Left renal cortex interstitium (tissue), 4 donors: ENCODE measurements around the gene CSRP1. TPM values are rescaled to one million over a fixed set of nuclear protein-coding genes. Genes with fewer than 3 reads are reported as not detected.

Source experiments
- DNase-seq, 4 donors: peaks; one replicate each; pipeline ENCODE4 v3.0.0-alpha.2; 2013; ENCODE audit warnings: low read depth in 4 of 4, low spot score in 2 of 4, missing footprints in 1 of 4
- polyA plus RNA-seq, 4 donors: library from polyadenylated mRNA; unstranded; fragments of 120-200 nt; gene quantifications; one replicate each; pipeline ENCODE4 v1.2.1, GENCODE V29; 2013; ENCODE audit not compliant: insufficient read length in 4 of 4

CSRP1 gene
- polyA plus RNA-seq, 4 donors, result 127 to 170 (median 143) TPM

DNA sequence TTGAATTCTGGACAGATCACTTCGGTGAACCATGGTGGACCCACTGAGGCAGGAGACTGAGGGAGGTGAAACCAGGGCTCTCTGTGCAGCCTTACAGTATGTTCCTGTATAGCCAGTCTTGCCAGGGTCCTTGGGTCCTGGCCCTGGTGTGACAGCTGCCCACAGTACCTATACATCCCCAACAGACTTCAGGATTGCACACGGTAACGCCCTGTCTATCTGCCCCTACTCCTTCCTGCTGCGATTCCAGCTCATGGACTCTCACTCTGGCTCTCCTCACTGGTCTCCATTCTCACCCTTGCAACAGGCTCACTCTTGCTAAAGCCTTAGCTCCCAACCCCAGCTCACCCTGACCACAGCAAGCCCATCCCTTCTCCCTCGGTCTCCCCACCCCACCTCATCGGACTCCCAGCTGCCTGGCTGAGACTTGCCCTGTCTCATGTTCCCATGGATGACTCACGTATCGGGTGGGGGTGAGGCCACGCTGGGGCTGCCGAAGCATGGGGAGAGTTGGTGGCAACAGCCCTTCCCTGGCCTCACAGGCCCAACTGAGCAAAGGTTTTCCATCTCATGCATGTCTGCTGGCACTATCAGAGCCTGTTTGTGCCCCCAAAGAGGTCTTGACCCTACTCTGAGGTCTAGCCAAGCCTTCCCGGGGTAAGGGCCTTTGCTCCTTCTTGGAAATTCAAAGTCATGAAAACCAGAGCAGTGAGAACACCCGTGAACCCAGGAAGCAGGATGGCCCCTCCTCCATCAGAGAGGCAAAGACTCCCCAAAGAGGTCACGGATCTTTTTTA, 45.1 kb downstream of the CSRP1 start:
- no peak for DNase-seq

GRCh38 chr1:201460814-201461644, 45.9 kb downstream of the CSRP1 start:
- no peak for DNase-seq

- DNase-seq, result no peak
These were observed 47.1 kb downstream of the CSRP1 start for GRCh38 chr1:201459775-201460174.

GRCh38 chr1:201459052-201459451, 47.9 kb downstream of the CSRP1 start:
- no peak for DNase-seq

DNA sequence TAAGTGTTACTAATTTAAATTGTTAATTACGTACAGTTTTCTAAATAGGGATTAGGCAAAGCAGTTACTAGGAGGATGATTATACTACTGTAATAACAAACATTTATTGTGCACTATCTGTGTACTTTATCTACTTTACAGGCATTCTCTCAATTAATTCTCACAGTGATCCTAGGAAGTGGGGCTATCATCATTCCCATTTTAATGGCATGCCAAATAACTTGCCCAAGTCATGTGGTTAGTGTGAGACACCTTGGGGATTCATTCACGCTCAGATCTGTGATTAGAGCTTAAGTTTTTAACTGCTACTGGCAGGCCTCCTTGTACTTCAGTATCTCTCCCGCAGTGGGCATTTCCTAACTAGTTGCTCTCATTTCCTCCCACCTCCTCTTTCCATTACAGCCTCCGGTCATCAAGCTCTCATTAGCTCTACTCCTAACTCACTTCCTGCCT, 49.4 kb downstream of the CSRP1 start:
- DNase-seq, result no peak

- DNase-seq, result no peak
These were observed 50.2 kb downstream of the CSRP1 start for GRCh38 chr1:201456499-201457309.

DNA sequence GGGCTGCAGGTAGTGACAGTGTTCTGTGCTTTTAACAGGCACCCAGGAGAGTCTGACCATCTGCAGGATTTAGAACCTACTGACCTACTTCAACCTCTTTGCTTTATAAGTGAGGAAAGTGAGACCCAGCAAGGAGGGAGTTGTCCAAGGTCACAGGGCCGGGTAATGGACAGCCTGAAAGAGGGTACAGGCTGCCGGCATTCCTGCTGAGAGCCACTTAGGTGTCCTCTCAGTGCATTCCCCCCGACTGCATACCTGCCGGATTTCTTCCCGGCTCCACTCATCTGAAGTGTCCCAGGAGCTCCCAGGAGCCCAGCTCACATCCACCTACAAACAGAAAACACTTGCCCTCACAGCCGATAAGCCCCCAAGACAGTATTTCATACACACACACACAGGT, 51.8 kb downstream of the CSRP1 start:
- no peak for DNase-seq

- no peak for DNase-seq
These were observed 52.3 kb downstream of the CSRP1 start for GRCh38 chr1:201454608-201455007.

GRCh38 chr1:201452866-201453265, 54.1 kb downstream of the CSRP1 start:
- DNase-seq, result no peak

- DNase-seq, result peak in 2 of 4 donors; percentile 46 to 75
These were observed 56.1 kb downstream of the CSRP1 start for GRCh38 chr1:201450721-201451291.

GRCh38 chr1:201448990-201449389, 57.9 kb downstream of the CSRP1 start:
- no peak for DNase-seq

DNA sequence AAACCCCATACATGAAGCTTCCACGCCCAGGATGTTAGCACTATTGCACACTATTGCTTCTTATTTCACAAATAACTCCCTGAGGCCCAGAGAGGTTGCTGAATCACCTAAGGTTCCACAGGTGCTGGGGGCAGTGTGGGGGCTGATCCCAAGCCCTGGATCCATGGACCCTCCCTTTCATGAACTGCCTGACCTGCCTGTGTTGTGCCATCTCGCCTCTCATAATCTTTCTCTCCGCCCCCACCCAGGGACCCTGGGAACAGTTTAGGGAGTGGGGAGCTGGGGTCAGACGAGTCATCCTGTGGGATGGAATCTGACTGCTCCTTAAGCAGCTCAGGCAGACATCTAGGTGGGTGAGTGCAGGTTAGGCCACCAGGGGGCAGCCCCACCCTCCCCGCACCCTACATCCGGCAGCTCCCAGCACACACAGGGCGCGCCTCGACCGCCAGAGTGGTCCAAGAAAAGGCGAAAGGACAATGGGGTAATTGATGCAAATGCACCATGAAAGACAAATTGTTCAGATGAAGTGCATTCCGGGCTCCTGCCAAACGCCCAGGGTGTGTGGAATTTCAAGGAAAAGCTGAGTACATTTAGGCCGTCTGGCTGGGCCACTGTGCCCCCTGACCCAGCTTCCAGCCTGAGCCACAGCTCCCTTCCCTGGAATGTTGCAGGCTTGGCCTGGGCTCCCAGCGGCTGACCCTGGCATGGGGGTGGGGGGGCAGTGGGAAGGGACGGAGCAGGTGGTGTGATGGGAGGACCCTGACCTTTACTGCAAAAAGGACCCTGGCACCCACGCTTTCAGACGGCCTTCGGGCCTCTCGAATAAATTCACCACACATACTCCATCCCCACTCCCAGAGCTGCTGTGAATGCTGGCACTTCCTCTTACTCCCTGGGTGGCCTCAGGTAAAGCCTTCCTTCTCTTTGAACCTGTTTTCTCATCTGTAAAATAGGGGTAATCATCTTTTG, 58.7 kb downstream of the CSRP1 start:
- peak in 1 of 4 donors; percentile 44 for DNase-seq

- DNase-seq, result no peak
These were observed 61.6 kb downstream of the CSRP1 start for GRCh38 chr1:201445310-201445709.

DNA sequence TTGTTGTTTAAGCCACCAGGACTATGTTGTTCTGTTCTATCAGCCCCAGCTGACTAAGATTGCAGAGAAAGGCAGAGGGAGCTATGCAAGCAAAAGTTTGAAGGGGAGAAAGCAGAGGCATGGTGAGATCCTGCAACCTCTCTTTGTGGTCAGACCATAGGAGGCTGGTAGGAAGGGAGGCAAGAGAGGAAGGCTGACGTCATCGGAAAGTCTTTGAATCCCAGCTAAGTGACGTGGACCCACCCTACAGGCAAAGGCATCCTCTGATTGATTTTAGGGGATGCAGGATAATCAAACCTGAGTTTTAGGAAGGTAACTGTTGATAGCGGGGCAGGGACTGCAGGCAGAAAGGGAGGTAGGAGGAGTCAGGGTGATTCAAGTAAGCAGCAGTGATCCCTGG, 62.1 kb downstream of the CSRP1 start:
- DNase-seq, result no peak

DNA sequence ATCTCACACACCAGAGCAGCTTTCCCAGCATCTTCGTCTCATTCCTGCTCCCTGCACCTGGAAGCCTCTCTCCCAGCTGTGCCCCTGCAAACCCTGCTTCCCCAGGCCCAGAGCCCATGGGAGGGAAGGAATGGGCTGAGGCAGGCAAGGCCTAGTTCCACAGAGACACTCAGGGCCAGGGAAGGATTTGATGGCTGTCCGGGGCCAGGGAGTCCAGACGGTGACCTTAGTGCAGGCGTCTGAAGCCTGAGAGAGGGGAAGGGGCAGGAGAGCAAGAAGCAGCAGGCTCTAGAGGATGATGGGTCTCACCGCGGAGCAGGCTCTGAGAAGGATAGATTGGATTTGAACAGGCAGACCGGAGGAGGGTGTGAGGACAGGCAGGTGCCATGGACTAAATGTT, 63.2 kb downstream of the CSRP1 start:
- DNase-seq, result no peak

- no peak for DNase-seq
These were observed 70.0 kb downstream of the CSRP1 start for GRCh38 chr1:201436969-201437368.

DNA sequence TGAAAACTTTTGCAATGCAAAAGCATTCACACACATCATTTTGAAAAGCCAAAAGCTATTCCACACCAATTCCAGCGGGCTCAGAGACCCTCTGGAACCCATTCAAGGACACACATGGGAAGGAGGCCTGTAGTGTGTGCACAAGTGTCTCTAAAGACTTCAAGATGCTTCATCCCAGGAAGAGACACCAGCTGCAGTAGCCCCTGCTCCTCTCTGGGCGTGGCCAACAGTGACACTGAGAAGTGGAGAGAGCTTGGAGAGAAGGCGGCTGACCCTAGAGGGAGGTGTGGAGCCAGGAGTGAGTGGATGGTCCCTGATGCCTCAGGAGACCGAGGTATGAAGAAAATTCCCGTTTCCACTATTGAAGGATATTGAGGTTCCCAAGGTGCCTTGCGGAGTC, 70.5 kb downstream of the CSRP1 start:
- no peak for DNase-seq

GRCh38 chr1:201434266-201434665, 72.7 kb downstream of the CSRP1 start:
- DNase-seq, result no peak

- no peak for DNase-seq
These were observed 73.3 kb downstream of the CSRP1 start for GRCh38 chr1:201433609-201434008.
